ENCODE measurements around the gene OSBPL3.
A peak's percentile ranks its signal among the peaks of the same experiment; 100 is the strongest.

The OSBPL3 gene

DNA sequence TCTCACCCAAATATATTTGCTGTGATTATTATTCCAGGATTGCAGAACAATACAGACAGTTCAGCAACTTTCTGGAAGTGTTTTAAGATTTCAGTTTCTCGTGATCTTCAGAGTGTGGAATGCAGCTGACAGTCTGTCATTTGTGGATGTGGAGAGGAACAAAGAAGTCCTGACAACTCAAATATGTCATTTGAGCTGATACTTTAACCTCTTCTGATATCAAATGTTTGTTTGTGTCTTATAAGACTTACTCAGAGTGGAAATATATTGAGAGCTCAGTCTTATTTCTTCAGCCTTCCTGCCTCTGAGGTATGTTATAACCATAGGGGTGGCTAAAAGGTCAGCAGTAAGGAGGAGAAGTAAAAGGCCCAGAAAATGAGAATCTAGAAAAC is 96.4 kb downstream of the OSBPL3 start:
- TF ChIP-seq CREB1 (IDR thresholded peaks at IDR 0.05; ENCODE audit: low read depth) (no peak), TCF12 (IDR thresholded peaks at IDR 0.05; ENCODE audit: low read depth) (no peak), FOXM1 (IDR thresholded peaks at IDR 0.05; ENCODE audit: borderline replicate concordance, low read depth) (no peak), ZBTB7A (IDR thresholded peaks at IDR 0.05; ENCODE audit: low read depth) (no peak), TEAD4 (IDR thresholded peaks at IDR 0.05) (no peak), CEBPB (IDR thresholded peaks at IDR 0.05) (no peak), YY1 (IDR thresholded peaks at IDR 0.05; ENCODE audit: low read depth) (no peak), NFIC (IDR thresholded peaks at IDR 0.05) (no peak), TAF1 (IDR thresholded peaks at IDR 0.05; ENCODE audit: low read depth) (no peak)
- TF ChIP-seq, protein P1, sequence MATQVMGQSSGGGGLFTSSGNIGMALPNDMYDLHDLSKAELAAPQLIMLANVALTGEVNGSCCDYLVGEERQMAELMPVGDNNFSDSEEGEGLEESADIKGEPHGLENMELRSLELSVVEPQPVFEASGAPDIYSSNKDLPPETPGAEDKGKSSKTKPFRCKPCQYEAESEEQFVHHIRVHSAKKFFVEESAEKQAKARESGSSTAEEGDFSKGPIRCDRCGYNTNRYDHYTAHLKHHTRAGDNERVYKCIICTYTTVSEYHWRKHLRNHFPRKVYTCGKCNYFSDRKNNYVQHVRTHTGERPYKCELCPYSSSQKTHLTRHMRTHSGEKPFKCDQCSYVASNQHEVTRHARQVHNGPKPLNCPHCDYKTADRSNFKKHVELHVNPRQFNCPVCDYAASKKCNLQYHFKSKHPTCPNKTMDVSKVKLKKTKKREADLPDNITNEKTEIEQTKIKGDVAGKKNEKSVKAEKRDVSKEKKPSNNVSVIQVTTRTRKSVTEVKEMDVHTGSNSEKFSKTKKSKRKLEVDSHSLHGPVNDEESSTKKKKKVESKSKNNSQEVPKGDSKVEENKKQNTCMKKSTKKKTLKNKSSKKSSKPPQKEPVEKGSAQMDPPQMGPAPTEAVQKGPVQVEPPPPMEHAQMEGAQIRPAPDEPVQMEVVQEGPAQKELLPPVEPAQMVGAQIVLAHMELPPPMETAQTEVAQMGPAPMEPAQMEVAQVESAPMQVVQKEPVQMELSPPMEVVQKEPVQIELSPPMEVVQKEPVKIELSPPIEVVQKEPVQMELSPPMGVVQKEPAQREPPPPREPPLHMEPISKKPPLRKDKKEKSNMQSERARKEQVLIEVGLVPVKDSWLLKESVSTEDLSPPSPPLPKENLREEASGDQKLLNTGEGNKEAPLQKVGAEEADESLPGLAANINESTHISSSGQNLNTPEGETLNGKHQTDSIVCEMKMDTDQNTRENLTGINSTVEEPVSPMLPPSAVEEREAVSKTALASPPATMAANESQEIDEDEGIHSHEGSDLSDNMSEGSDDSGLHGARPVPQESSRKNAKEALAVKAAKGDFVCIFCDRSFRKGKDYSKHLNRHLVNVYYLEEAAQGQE (IDR thresholded peaks at IDR 0.05; ENCODE audit: low read depth) = no peak
- TF ChIP-seq, protein P2, sequence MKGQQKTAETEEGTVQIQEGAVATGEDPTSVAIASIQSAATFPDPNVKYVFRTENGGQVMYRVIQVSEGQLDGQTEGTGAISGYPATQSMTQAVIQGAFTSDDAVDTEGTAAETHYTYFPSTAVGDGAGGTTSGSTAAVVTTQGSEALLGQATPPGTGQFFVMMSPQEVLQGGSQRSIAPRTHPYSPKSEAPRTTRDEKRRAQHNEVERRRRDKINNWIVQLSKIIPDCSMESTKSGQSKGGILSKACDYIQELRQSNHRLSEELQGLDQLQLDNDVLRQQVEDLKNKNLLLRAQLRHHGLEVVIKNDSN (IDR thresholded peaks at IDR 0.05) = no peak

DNA sequence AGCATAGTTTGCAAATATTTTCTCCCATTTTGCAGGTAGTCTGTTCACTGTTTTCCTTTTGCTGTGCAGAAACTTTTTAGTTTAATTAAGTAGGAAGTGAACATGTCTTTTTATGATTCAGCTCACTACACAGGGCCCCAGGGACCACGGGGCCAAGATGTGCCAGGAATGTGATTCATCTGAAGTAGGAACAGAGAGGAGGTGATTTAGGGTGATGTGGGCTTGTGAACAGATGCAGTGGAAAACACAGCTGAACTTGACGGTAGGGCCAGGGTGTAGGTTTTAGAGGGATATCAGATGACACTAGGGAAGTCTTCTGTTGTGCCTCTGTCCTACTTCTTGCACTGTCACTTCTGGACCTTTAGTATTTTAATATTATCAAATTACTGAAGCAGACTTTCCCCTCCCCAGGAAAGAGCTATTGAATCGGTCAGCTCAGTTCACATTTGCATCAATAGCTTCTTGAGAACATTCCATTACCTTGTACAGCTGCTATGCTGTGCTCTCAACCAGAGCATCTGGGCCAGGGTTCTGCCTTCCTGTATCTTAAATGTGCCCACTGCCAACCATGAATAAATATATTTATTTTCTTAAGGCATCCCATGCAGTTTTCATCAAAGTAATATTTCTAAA is 96.9 kb downstream of the OSBPL3 start:
- TF ChIP-seq YY1 (IDR thresholded peaks at IDR 0.05; ENCODE audit: low read depth) (no peak), RAD21 (IDR thresholded peaks at IDR 0.05; ENCODE audit: low read depth) (no peak), EP300 (IDR thresholded peaks at IDR 0.05; ENCODE audit: borderline replicate concordance) (no peak), CREB1 (IDR thresholded peaks at IDR 0.05; ENCODE audit: low read depth) (no peak), FOXM1 (IDR thresholded peaks at IDR 0.05; ENCODE audit: borderline replicate concordance, low read depth) (no peak), ZBTB7A (IDR thresholded peaks at IDR 0.05; ENCODE audit: low read depth) (no peak), TAF1 (IDR thresholded peaks at IDR 0.05; ENCODE audit: low read depth) (no peak), EGR1 (IDR thresholded peaks at IDR 0.05) (no peak)
- TF ChIP-seq, protein P1 (IDR thresholded peaks at IDR 0.05; ENCODE audit: low read depth) = no peak
- TF ChIP-seq, protein P2 (IDR thresholded peaks at IDR 0.05) = no peak

DNA sequence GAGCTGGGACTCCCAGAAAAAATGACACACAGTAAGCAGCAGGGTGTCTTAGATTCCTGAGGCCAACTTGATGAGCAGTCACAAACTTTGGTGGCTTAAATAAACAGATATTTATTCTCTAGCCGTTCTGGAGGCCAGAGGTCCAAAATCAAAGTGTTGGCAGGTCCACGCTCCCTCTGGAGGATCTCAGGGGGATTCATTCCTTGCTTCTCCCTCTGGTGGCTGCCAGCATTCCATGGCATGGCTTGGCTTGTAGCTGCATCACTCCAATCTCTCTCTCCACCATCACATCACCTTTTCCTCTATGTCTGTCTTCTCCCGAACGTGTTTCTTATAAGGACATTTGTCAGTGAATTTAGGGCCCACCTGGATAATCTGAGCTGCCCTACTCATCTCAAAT is 98.4 kb downstream of the OSBPL3 start:
- TF ChIP-seq RAD21 (IDR thresholded peaks at IDR 0.05; ENCODE audit: low read depth) = no peak
- TF ChIP-seq TCF12 (IDR thresholded peaks at IDR 0.05; ENCODE audit: low read depth) = no peak
- TF ChIP-seq, protein P1 (IDR thresholded peaks at IDR 0.05; ENCODE audit: low read depth) = no peak
- no peak for TF ChIP-seq NFIC (IDR thresholded peaks at IDR 0.05)
- no peak for TF ChIP-seq YY1 (IDR thresholded peaks at IDR 0.05; ENCODE audit: low read depth)
- TF ChIP-seq FOXM1 (IDR thresholded peaks at IDR 0.05; ENCODE audit: borderline replicate concordance, low read depth) = no peak
- no peak for TF ChIP-seq CREB1 (IDR thresholded peaks at IDR 0.05; ENCODE audit: low read depth)
- no peak for TF ChIP-seq ZBTB7A (IDR thresholded peaks at IDR 0.05; ENCODE audit: low read depth)
- TF ChIP-seq CEBPB (IDR thresholded peaks at IDR 0.05) = no peak
- TF ChIP-seq EGR1 (IDR thresholded peaks at IDR 0.05) = no peak

DNA sequence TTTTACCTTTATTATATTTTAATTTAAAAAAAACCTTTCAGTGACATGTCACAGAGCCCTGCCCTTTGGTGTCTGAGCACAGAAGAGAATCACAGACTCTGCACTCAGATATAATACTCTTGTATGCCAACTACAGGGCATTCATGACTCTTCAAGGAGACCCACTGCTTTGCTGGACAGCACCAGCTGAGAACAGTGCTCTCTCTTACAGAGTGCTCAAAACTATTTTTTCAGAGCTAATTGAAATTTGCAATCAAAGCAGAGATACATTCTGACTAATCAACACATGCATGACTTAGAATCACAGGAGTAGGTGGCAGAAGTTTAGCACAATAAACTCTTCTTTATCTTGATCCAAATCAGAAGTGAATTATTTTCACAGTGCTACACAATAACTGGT is 99.1 kb downstream of the OSBPL3 start:
- TF ChIP-seq, protein P1 (IDR thresholded peaks at IDR 0.05; ENCODE audit: low read depth) = peak; percentile 66
- TF ChIP-seq NFIC (IDR thresholded peaks at IDR 0.05) = no peak
- TF ChIP-seq TAF1 (IDR thresholded peaks at IDR 0.05; ENCODE audit: low read depth) = no peak
